Measurements from ENCODE around the gene GGT7. TPM values are rescaled to one million over a fixed set of nuclear protein-coding genes. Genes with fewer than 3 reads are reported as not detected.

Gene GGT7
- total and polyA plus RNA-seq, 9 of the 15 experiments (the other 6 are each of a cell fraction or from before 2014, with no cell fraction given), result 0.04 to 18.3 (median 5.9) TPM

DNA sequence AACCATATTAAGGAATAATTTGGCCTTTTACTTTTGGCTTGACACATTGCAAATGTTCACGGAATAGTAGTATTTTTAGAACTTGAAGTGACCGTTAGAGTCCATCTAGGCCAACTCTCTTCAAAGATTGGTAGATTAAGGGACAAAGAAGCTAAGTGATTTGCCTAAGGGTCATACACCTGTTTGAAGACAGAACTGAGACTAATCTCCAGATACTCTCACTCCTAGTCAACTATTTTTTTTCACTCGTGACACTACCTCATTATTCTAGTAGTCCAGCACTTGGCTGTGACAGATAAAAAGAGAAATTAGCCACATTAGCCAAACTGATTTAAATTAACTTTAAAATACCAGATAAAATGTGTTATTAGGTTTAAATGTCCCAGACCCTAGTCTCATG lies 14.4 kb upstream of the GGT7 start (continued):
- TF ChIP-seq SMARCE1 (IDR thresholded peaks at IDR 0.05) (no peak), BRF1 (IDR thresholded peaks at IDR 0.05; ENCODE audit: borderline replicate concordance, extremely low read depth, insufficient read length) (no peak)

DNA sequence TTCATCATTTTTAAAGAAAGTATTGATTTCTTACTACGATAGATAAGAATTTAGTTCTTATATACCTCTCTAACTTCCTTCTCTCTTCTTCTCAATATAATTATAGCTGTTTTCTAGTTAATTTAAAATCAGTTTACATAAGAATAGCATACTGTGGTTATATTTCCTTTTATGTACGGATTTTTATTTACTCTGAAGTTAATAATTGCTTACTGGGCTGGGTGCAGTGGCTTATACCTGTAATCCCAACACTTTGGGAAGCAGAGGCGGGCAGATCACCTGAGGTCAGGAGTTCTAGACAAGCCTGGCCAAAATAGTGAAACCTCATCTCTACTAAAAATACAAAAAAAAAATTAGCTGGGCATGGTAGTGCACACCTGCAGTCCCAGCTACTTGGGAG lies 13.5 kb upstream of the GGT7 start:
- Histone ChIP-seq H3K27ac (ENCODE audit: extremely low read depth, low read depth, low read length) (no peak overlapping the region), H3K36me3 (ENCODE audit: control insufficient read depth, insufficient read depth, low read length) (peaks cover 76% of the 10 kb centered on the region), H3K4me1 (replicated peaks in 1 of 2; ENCODE audit: control insufficient read depth in 2 of 2, insufficient read depth in 2 of 2, low read length in 2 of 2) (peaks cover 7 to 22% of the 10 kb centered on the region in 2 experiments; a peak in 4 of 5 replicates), H2AFZ (ENCODE audit: low read depth, low read length) (no peak overlapping the region), H3K9ac (ENCODE audit: insufficient read depth in 1 of 2, low read depth in 2 of 2, low read length in 2 of 2) (no peak overlapping the region), H3K9me1 (ENCODE audit: control insufficient read depth, insufficient read depth, low read length) (no peaks in the 10 kb centered on the region), H3K4me3 (no peak overlapping the region), H3K4me2 (ENCODE audit: insufficient read depth, low read length) (no peak overlapping the region), H3K79me2 (ENCODE audit: control insufficient read depth, insufficient read depth, low read length) (peaks cover 22% of the 10 kb centered on the region; the same call in 2 of the 3 replicates), H3K27me3 (ENCODE audit: control insufficient read depth in 2 of 2, insufficient read depth in 2 of 2, low read length in 2 of 2) (no peaks in the 10 kb centered on the region), H4K20me1 (replicated peaks; ENCODE audit: control insufficient read depth, insufficient read depth, low read length) (no peaks in the 10 kb centered on the region), H3K9me3 (replicated peaks; ENCODE audit: control insufficient read depth, insufficient read depth, low read depth, low read length) (peaks cover 12% of the 10 kb centered on the region)
- intact Hi-C loops (cut with micrococcal nuclease) (no loop called here), in situ Hi-C loops (cut with MboI) (no loop called here)
- POLR2A ChIA-PET, result interaction anchor here (0.7 to 3.2 kb wide), 2 partner anchors 10 to 25 kb away, joined by 3 to 14 read pairs; partner anchors contain the start of gene ACSS2
- CTCF ChIA-PET (ENCODE audit: low intra/inter-chr PET ratio), result no interaction called here
- BruUV-seq (replicated peaks), result no TSS peak
- 88% methylated on average over 3 of the region's 3 CpGs for WGBS (ENCODE audit: insufficient coverage, low coverage, missing lambda C conversion rate)
- no peak for DNase-seq (ENCODE audit: extremely low read depth in 1 of 4, low spot score in 3 of 4)
- no peak for FAIRE-seq
- ATAC-seq, result no peak
- TF ChIP-seq, protein P1, sequence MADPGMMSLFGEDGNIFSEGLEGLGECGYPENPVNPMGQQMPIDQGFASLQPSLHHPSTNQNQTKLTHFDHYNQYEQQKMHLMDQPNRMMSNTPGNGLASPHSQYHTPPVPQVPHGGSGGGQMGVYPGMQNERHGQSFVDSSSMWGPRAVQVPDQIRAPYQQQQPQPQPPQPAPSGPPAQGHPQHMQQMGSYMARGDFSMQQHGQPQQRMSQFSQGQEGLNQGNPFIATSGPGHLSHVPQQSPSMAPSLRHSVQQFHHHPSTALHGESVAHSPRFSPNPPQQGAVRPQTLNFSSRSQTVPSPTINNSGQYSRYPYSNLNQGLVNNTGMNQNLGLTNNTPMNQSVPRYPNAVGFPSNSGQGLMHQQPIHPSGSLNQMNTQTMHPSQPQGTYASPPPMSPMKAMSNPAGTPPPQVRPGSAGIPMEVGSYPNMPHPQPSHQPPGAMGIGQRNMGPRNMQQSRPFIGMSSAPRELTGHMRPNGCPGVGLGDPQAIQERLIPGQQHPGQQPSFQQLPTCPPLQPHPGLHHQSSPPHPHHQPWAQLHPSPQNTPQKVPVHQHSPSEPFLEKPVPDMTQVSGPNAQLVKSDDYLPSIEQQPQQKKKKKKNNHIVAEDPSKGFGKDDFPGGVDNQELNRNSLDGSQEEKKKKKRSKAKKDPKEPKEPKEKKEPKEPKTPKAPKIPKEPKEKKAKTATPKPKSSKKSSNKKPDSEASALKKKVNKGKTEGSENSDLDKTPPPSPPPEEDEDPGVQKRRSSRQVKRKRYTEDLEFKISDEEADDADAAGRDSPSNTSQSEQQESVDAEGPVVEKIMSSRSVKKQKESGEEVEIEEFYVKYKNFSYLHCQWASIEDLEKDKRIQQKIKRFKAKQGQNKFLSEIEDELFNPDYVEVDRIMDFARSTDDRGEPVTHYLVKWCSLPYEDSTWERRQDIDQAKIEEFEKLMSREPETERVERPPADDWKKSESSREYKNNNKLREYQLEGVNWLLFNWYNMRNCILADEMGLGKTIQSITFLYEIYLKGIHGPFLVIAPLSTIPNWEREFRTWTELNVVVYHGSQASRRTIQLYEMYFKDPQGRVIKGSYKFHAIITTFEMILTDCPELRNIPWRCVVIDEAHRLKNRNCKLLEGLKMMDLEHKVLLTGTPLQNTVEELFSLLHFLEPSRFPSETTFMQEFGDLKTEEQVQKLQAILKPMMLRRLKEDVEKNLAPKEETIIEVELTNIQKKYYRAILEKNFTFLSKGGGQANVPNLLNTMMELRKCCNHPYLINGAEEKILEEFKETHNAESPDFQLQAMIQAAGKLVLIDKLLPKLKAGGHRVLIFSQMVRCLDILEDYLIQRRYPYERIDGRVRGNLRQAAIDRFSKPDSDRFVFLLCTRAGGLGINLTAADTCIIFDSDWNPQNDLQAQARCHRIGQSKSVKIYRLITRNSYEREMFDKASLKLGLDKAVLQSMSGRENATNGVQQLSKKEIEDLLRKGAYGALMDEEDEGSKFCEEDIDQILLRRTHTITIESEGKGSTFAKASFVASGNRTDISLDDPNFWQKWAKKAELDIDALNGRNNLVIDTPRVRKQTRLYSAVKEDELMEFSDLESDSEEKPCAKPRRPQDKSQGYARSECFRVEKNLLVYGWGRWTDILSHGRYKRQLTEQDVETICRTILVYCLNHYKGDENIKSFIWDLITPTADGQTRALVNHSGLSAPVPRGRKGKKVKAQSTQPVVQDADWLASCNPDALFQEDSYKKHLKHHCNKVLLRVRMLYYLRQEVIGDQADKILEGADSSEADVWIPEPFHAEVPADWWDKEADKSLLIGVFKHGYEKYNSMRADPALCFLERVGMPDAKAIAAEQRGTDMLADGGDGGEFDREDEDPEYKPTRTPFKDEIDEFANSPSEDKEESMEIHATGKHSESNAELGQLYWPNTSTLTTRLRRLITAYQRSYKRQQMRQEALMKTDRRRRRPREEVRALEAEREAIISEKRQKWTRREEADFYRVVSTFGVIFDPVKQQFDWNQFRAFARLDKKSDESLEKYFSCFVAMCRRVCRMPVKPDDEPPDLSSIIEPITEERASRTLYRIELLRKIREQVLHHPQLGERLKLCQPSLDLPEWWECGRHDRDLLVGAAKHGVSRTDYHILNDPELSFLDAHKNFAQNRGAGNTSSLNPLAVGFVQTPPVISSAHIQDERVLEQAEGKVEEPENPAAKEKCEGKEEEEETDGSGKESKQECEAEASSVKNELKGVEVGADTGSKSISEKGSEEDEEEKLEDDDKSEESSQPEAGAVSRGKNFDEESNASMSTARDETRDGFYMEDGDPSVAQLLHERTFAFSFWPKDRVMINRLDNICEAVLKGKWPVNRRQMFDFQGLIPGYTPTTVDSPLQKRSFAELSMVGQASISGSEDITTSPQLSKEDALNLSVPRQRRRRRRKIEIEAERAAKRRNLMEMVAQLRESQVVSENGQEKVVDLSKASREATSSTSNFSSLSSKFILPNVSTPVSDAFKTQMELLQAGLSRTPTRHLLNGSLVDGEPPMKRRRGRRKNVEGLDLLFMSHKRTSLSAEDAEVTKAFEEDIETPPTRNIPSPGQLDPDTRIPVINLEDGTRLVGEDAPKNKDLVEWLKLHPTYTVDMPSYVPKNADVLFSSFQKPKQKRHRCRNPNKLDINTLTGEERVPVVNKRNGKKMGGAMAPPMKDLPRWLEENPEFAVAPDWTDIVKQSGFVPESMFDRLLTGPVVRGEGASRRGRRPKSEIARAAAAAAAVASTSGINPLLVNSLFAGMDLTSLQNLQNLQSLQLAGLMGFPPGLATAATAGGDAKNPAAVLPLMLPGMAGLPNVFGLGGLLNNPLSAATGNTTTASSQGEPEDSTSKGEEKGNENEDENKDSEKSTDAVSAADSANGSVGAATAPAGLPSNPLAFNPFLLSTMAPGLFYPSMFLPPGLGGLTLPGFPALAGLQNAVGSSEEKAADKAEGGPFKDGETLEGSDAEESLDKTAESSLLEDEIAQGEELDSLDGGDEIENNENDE (IDR thresholded peaks at IDR 0.05; ENCODE audit: low read depth, low read length), result no peak
- no peak for TF ChIP-seq KLF16 (IDR thresholded peaks at IDR 0.05)
- no peak for TF ChIP-seq ZC3H11A (IDR thresholded peaks at IDR 0.05; ENCODE audit: low read depth, low read length)
- no peak for TF ChIP-seq HMGN3 (IDR thresholded peaks at IDR 0.05; ENCODE audit: borderline replicate concordance, extremely low read depth, insufficient read length, low read depth, low read length)
- TF ChIP-seq, protein P2, sequence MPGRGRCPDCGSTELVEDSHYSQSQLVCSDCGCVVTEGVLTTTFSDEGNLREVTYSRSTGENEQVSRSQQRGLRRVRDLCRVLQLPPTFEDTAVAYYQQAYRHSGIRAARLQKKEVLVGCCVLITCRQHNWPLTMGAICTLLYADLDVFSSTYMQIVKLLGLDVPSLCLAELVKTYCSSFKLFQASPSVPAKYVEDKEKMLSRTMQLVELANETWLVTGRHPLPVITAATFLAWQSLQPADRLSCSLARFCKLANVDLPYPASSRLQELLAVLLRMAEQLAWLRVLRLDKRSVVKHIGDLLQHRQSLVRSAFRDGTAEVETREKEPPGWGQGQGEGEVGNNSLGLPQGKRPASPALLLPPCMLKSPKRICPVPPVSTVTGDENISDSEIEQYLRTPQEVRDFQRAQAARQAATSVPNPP (IDR thresholded peaks at IDR 0.05; ENCODE audit: borderline replicate concordance, insufficient read depth, insufficient read length), result no peak
- TF ChIP-seq LARP7 (IDR thresholded peaks at IDR 0.05), result no peak
- no peak for TF ChIP-seq HEY1 (CRISPR knock-in tag; IDR thresholded peaks at IDR 0.05; ENCODE audit: borderline replicate concordance)
